Activated CD8-positive, alpha-beta memory T cell treated with anti-CD3 and anti-CD28 coated beads for 36 hours (primary cell): ENCODE data around the gene JHY. TPM values are rescaled to one million over a fixed set of nuclear protein-coding genes. Genes with fewer than 3 reads are reported as not detected.

Source experiments
- CTCF ChIA-PET: fragments of 350-600 bp; sonication (Branson Sonifier 250); formaldehyde crosslinking; loops from one replicate; lab custom pipeline; 2021; ENCODE audit warnings: antibody characterized with exemption; lab: Charles Lee
- POLR2A ChIA-PET: fragments of 350-600 bp; sonication (Branson Sonifier 250); formaldehyde crosslinking; loops from one replicate; lab custom pipeline; 2021; ENCODE audit warnings: antibody characterized with exemption; lab: Charles Lee
- total RNA-seq, 2 experiments: library from RNA; stranded (reverse); gene quantifications; one replicate each; pipeline ENCODE4 v1.2.3, GENCODE V29; 2021

Gene JHY
- total RNA-seq, 2 experiments from 2014 or later, result 2.7 to 3.6 TPM

DNA sequence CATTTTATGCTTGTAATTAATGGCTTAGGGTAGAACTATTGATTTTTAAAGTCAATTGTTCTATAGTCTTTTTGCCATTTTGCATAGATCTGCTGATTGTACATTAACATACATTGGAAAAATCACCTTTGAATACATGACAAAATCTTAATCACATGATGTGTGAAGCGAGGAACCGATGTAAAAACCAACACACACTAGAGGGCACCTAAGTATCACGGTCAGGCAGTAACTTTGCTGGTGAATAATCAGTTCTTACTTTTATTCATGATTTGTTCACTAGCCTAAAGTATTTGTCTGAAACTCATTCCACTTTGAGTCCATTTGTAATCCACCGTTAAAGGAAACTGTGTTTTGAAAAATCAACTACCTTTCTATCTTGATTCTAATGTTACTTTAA is 28.2 kb downstream of the JHY start:
- POLR2A ChIA-PET, result no interaction called here

DNA sequence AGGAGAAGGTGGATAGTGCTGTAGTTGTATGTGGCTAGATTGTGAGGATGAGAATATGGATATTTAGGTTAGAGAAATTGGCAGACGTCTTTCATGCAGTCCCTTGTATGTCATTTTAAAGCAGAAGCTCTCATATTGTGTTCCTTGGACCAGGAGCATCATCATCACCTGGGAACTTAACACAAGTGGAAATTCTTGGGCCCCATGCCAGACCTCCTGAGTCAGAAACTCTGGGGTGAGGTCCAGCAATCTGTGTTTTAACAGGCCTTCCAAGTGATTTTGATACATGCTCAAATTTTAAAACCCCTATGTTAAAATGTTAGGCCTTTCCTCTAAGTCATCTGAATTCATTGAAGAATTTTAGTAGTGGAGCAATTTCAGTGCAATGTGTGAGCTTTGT is 34.8 kb downstream of the JHY start:
- POLR2A ChIA-PET, result no interaction called here
- CTCF ChIA-PET, result interaction anchor here (0.8 kb wide), 1 partner anchor 104 kb away, joined by 3 read pairs; no protein-coding TSS in a partner anchor

More for the DNA sequence above, 28.2 kb downstream of the JHY start:
- CTCF ChIA-PET, result interaction anchor here (1.0 kb wide), 1 partner anchor 33 kb away, joined by 3 read pairs; no protein-coding TSS in a partner anchor

DNA sequence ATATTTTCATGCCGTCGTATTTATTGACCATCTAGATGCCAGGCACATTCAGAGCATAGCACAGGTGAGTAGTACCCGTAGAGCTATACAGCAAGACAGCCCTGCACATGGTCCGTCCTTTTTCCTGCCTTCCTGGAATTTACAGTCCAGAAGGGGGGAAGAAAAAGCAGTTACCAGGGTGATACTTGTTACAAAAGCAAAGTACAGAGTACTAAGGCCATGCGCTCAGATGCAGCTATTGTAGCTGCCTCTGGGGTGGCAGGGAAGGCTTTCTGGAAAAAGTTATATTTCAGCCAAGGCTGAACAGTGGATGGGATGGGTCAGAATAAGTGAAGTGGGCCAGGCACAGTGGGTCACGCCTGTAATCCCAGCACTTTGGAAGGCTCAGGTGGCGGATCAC is 36.2 kb downstream of the JHY start:
- POLR2A ChIA-PET, result no interaction called here
- CTCF ChIA-PET, result interaction anchor here (0.7 kb wide), 1 partner anchor 290 kb away, joined by 5 read pairs; no protein-coding TSS in a partner anchor

DNA sequence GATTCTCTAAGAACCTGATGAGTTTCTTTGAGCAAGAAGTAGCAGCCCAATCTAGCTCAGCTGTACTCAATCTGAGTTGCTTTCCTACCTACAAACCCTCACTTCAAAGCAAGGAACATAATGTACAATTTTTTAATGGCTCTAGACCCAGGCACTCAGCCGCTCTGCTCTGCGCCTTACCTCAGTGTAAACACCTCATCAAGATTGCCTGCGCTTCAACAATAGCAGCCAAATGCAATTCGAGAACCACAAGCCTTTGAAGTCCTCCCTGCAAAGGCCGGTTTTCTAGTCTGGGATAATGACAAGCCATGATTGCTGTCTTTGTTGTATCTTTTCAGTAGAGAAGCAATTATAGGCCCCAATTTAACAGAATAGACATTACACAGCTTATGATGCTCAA is 38.0 kb downstream of the JHY start:
- ChIA-PET CTCF (no interaction called here), POLR2A (interaction anchor here (0.7 kb wide), 1 partner anchor 8 kb away, joined by 3 read pairs; no protein-coding TSS in a partner anchor)

DNA sequence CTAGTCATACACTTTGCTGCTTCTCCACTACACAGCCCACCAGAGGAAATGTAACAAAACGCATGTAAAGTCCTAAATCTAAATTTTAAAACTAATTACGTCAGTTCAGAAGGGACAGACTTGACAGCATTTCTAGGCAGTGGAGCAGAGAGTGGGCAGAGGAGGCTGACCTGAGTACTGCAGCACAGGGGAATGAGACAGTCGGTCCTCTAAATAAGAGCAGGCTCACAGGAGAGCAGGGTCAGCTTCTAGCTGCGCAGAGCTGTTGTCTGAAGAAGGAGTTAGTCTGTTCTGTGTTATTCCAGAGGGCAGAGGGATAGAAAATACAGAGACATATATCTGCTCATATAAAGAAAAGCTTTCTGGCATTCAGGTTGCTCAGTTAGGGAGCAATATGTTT is 40.3 kb downstream of the JHY start:
- ChIA-PET CTCF (interaction anchor here (1.4 kb wide), 1 partner anchor 8 kb away, joined by 3 read pairs; no protein-coding TSS in a partner anchor), POLR2A (interaction anchor here (0.5 kb wide), 1 partner anchor 127 kb away, joined by 3 read pairs; no protein-coding TSS in a partner anchor)

DNA sequence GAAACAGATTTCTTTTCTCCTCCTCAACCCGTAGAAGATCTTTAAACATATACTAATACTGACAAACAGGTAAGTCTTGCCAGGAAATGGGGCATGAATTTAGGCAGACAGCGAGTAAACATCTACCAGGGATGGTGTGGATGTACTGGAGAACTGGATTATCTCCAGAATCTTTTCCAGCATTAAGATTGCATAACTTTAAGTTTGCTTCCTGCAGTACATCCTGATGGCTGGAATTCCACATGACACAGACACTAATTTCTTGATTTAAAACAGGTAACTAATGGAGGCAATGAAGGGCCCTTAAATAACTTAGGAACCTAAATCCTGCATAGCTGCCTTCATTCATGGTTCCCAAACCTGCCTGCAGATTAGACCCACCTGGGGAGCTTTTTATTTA is 40.7 kb downstream of the JHY start:
- ChIA-PET CTCF (no interaction called here), POLR2A (interaction anchor here (0.5 kb wide), 1 partner anchor 126 kb away, joined by 3 read pairs; no protein-coding TSS in a partner anchor)

DNA sequence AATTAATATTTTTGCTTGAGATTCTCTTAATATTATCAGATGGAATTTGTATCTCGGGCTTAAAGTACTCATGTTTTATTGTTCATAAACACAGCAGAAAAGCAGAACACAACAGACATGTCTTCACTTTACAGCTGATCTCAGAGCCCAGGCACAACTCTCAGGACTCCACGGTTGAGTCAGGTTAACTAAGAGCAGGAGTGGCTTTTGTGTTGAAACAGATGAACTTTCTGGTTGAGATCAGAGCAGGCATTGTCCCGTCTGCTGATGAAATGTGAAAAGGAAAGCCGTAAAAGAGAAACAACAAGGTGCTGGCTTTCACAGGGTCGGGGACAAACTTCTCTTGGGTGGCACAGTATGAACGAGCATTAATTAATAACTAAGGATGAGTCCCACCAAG is 49.0 kb downstream of the JHY start:
- ChIA-PET POLR2A (no interaction called here), CTCF (interaction anchor here (0.9 to 1.0 kb wide), 2 partner anchors 9 to 91 kb away, joined by 3 read pairs; no protein-coding TSS in a partner anchor)

DNA sequence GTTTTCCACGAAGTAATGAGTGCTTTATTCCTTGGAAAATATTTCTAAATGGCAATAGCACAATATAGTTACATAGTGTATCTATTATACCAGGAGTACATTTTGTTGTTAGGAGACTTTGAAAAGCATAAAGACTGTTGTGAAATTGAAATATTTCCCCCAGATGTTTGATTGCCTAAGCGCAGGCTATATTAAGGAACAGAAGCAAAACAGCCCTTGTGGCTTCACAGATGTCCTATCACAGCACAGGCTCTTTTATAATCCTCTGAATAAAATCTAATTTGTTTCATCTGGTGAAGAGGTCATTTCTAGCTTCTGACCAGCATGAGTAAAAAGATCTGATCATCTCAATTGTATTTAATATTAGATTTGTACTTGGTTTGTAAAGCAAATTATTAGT is 50.9 kb downstream of the JHY start:
- ChIA-PET POLR2A (interaction anchor here (0.6 kb wide), 1 partner anchor 12 kb away, joined by 4 read pairs; no protein-coding TSS in a partner anchor), CTCF (no interaction called here)

DNA sequence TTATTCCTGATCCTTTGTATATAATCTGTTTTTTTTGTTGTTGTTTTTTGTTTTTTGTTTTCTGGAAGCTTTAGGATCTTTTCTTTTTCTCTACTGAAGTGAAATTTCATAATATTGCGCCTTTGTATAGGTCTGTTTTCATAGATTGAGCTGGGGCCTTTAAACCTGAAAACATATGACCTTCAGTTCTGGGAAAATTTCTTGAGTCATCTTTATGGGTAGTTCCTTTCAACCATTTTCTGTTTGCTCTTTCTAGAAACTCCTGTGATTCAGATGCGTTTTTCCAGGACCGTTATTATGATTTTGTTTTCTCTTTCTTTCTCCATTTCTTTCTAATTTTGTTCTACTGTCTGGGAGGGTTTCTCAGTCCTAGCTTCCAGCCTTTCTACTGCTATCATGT is 55.4 kb downstream of the JHY start:
- ChIA-PET CTCF (no interaction called here), POLR2A (no interaction called here)

DNA sequence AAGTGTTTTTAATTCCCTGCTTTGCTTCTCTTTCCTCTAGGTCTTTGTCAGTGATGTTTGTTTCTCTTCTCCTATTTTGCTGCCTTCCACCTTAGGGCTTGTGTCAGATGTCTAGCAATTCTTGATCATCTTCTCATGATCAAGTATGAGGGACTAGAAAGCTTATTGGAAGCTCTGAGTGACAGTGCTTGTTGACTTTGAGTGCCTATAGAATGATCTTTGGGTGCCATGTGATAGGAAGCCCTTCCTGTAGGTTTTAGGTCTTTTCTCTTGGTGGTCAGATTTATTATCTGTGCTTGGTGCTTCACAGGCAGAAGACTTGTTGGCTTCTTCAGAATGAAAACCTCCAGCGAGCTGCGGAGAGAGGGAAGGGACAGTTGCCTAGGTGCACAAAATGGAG is 56.0 kb downstream of the JHY start:
- ChIA-PET CTCF (no interaction called here), POLR2A (no interaction called here)

DNA sequence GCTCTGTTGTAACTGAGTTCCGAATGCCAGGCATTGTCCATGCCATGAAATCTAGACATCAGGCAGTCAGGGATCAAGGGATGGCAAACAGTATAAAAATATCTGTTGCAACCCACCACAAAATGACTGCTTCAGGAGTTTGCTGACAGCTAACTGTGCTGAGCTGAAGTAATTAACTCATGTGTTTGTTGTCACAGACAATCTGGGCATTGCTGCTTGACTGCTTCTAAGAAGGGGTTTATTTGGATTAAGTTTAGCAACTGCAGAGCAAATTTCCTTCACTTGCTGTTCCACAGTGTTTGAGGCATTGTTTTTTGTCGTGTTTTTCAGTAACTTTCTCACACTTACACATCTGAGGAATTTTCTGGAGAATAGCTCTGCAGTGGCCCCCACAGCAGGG is 68.7 kb downstream of the JHY start:
- POLR2A ChIA-PET, result no interaction called here
- CTCF ChIA-PET, result no interaction called here

DNA sequence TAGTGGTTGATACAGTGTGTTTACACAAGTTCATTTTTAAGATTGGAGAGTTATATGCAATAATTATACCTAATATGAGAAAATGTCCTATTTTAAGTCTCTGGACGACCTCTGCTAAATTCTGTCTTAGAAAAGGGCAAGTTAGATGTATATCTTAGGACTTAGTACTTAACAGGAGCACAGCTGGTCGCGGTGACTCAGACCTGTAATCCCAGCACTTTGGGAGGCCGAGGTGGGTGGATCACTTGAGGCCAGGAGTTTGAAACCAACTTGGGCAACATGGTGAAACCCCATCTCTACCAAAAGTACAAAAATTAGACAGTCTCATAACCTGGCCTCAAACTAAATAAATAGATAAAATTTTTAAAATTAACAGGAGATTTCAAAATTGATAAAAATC is 71.9 kb downstream of the JHY start:
- ChIA-PET CTCF (no interaction called here), POLR2A (no interaction called here)

DNA sequence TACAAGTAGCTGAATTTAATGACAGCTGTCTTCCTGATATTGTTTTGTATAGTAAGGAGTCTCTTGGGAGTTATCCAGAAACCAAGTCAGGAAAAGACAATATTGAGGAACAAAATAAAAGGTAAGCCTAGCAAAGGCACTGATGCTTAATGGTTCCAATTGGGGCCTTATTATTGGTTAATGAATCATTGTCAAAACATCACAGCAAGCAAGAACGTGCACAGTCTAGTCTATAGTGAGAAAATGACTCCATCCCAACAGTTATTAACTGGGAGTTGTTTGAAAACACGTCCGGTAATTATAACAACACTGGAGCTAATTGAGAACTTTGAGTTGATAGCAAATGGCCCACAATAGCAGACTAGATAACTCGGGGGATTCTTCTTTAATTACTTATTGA is 81.4 kb downstream of the JHY start:
- CTCF ChIA-PET, result no interaction called here
- POLR2A ChIA-PET, result no interaction called here

DNA sequence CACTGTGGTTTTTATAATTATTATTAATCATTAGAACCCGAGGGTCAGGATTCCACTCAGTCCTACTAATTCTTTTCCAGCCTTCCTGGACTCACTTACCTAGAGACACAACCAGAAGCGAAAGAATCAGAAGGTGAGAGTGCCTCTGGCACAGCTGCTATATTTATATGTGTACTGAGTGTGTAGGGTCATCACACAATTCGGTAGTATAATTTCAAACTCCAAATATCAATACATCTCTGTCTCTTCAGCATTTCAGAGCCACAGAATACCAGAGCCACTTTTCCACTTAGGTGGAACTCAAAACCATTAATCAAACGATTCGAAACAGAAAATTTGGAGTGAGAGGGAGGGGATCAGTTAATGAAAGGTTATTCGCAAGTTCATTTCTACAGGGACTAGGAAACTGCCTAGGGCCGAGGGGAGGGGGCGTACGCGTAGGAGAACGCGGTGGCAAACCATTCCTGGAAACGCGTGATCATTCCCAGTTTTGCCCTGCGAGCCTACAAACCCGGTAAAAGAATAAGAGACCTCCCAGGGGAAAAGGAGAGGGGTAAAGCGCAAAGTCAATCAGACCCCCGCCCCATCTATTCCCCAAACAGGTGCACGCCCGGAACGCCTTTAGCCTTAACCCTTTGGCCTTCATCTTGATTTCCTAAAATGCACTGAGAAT is 93.6 kb downstream of the JHY start:
- CTCF ChIA-PET, result no interaction called here
- POLR2A ChIA-PET, result no interaction called here

DNA sequence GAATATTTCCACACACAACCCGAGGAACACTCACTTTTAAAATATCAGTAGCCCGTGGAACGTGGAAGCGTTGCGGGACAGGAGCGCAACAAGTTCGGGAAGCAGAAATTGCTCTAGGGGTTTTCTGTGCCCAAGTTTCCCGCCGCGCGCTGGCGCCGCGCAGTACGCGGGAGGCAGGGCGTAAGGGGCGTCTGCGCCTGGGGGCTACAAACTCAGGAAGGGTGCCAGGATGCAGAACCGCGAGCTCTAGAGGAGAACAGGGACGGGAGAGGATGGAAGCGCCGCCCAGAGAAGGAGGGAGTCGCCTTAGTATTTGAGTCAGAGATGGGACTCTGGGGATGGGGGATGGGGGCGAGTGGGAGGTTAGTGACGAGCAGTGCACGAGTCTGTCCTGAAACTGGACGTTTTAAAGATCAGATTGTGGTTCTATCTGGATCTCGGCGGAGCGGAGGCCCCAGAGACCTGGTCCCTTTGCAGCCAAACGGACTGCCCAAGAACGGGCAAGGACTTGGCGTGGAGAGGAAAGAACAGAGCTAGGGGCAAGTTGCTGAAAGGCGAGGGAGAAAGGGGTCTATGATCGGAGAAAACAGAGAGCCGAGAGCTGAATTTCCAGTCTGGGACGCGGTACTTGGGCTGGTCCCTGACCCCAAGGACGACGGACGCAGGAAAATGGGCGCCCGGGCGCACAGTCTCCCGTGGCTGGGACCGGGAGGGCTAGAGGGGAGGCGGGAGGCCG is 94.3 kb downstream of the JHY start:
- CTCF ChIA-PET, result no interaction called here
- POLR2A ChIA-PET, result no interaction called here

DNA sequence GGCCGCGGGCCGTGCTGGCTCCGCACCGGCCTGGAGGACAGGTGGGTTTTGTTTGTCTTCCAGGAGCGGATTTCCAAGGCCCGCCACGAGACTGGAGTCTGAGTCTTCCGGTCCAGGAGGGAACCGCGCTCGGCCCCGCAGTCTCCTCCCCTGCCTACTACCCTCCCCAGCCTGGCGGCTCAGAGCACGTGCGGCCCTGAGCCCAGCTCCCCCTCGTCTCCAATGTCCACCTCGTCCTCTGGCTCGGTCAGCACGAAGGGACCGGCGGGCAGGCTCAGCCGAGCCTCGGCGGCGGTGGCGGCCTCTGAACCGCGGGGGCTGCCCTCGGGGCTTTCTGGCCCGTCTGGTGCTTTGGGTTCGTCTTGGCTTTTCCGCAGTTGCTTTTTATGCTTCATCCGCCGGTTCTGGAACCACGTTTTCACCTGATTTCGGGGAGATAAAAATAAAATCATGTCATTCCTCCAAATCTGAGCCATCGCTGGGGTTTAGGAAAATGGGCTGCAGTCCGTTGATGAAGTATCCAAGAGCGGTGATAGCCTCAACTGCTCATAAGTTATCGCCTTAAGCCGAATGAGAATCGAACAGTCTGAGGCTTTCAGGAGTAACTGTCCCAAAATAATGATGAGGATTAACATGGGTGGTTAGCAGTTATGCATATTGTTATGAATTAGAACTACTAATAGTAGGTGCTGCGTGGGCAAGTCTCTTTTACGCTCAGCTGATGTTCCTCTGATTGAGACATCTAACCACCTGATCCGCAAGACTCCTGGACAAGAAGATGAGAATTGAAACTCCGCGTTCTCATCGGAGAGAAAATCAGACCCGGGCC is 95.1 kb downstream of the JHY start:
- POLR2A ChIA-PET, result no interaction called here
- CTCF ChIA-PET, result no interaction called here

DNA sequence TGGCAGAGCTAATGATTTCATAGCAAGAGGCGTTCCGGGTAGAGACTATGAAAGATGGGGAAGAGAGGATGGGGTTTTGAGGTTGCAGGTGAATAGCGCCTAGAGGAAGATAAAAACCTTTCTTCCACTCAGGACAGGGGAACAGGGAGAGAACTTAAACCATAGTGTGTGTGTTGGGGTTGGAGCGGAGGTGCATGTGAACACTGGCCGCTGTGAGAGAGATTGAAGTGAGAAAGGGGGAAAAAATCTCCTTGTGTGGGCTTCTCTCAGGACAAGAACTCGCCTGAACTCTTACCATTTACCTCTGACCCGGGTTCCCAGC is 95.7 kb downstream of the JHY start:
- CTCF ChIA-PET, result no interaction called here
- POLR2A ChIA-PET, result no interaction called here

DNA sequence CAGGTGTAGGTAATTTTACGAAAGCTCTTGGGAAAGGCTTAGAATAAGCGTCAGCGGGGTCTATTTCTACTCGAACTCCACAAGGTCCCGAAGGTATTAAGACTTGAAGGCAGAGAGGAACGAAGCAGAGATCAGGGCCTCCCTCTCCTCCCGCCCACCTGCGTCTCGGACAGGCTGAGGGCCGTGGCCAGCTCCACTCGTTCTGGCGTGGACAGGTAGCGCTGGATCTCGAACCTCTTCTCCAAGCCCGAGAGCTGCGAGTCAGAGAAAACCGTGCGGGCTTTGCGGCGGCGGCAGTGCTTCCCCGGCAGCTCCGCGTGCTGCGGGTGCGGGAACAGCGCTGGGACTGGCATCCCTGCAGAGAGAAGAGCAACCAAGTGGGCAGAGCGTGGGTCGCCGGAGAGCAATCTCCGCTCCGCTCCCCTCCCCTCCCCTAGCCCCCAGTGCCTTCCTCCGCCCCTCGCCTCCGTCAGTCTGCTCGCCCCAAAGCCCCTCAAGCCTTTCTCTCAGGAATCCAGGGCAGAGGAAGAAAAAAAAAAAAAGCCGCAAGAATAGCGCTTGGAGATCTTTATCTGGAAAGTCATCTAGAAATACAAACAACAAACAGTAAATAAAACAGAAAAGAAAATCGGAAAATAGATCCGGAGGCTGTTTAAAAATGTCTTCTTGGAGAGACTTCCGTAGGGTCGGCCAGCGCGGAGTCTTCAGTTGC is 96.7 kb downstream of the JHY start:
- ChIA-PET CTCF (no interaction called here), POLR2A (no interaction called here)

DNA sequence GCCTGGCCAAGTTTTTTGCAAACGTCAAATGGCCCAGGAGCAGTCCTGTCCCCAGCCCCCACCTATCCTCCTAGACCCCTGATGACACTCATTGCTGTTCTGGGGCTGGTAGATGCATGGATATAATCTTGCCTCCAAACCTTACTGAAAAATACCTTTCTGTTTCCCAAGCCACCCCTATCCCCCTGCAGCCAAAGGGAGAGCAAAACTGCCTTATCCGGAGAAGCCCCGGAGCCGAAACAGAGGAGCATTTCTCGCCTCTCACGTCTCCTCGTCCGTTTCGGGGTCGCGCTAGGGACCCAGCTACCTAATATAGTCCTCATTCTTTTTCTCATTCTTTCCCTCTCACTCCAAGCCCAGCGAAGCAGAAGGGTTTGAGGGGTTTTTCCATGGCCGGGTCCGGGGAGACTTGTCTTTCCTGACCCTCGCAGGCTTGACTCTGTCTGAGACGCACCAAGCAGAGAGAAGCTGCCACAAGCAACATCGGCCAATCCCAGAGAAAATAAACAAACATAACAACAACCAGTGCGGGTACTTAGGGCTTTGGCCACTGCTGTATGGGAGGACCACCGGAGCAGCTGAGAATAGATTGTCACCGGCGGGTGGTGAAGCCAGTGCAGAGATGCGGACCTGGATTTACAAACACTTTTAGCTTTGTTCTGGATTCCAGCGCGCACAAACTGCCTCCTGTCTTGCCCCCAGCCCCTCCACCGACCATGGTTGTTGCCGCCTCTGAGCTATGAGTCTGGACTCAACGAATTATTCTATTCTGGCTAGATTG is 97.4 kb downstream of the JHY start:
- ChIA-PET POLR2A (no interaction called here), CTCF (no interaction called here)
